Stimulated activated CD4-positive, alpha-beta T cell treated with anti-CD3 and anti-CD28 coated beads, Interleukin-2, amount 100 ng/mL, for 24 hours (primary cell): ENCODE results near the gene OR4M1.
"Not testable (repeated sequence)": the region's sequence is repeated elsewhere in the genome, so short reads cannot be mapped to it uniquely, and the experiment has no call there.

Experiments
- DNase-seq, 2 donors: peaks; one replicate each; pipeline ENCODE4 v3.0.0-alpha.2; 2020

OR4M1 gene

GRCh38 chr14:19773204-19773603, at the start of gene OR4M1:
Gene OR4M1, plus strand, starts transcription at chr14:19773504. Its CDS starts 6,819 bp downstream, at chr14:19780323.
- not testable (repeated sequence) for DNase-seq

DNA sequence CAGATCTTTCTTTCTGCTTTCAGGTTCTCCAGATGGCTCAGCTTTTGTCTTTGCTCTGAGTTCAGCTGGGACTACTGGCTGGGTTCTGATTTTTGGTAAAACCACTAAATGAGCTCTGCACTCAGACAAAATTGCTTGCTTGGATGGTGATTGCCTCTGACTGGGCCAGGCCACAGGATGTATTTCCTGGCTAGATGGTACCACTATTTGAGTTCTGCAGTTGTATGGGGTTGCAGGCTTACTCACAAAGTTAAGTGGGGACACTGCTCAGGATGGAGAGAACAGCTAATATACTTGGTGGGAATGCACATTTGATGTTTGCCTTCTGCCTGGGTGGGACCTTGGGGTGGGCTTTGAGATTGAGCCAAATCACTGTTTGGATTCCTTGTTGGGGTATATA, 43.9 kb upstream of the OR4M1 start:
- DNase-seq, result no peak

- no peak for DNase-seq
These were observed 43.5 kb upstream of the OR4M1 start for GRCh38 chr14:19729763-19730162.

GRCh38 chr14:19733893-19734292, 39.4 kb upstream of the OR4M1 start:
- DNase-seq, result not testable (repeated sequence)

GRCh38 chr14:19743256-19743655, 30.0 kb upstream of the OR4M1 start, which contains the start of gene OR4Q3:
Gene OR4Q3, plus strand, starts transcription at chr14:19743571.
- no peak for DNase-seq

- not testable (repeated sequence) for DNase-seq
These were observed 21.0 kb upstream of the OR4M1 start for GRCh38 chr14:19752316-19752715.

- DNase-seq, result no peak
These were observed 19.1 kb upstream of the OR4M1 start for GRCh38 chr14:19754172-19754571.

DNA sequence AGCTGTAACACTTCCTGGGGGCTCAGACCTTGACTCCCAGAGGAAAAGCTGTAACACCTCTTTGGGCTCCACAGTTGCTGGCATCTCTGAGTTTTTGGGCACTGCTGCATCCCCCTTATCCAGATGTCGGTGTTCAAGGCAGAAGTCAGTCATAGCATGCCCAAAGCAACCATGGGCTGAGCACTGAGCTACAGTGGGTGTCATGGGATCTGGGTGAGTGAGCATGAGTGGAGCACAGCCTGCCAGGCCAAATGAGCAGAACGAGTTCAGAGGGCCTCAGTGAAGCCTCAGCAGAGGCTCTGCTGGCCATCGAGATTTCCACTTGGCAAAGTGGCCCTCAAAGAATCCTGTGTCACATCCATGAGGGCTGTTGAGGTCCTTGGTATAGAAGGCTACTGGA, 1.8 kb upstream of the OR4M1 start:
- DNase-seq, result not testable (repeated sequence)

- no peak for DNase-seq
These were observed 1.3 kb upstream of the OR4M1 start for GRCh38 chr14:19771895-19772430.

DNA sequence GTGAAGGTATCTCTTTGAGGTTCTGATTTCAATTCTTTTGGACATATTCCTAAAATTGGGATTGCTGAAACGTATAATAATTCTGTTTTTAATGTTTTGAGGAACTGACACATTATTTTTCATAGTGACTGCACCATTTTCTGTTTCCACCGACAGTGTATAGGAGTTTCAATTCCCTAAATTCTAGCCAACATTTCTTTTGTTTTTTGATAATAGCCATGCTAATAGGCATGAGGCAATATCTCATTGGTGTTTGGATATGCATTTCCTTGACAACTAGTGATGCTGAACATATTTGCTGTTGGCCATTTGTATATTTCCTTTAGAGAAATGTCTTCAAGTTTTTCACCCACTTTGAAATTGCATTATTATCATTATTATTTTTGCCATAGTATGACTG, 850 bp upstream of the OR4M1 start:
- DNase-seq, result not testable (repeated sequence)

- no peak for DNase-seq
These were observed 2.3 kb downstream of the OR4M1 start for GRCh38 chr14:19775587-19775986.

DNA sequence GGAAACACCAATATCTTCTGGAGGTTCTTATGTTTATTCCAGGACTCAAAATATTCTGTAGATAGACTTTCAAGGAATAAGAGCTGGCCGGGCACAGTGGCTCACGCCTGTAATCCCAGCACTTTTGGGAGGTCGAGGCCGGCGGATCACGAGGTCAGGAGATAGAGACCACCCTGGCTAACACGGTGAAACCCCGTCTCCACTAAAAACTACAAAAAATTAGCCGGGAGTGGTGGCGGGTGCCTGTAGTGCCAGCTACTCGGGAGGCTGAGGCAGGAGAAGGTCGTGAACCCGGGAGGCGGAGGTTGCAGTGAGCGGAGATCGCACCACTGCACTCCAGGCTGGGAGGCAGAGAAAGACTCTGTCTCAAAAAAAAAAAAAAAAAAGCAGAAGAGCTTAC, 12.5 kb downstream of the OR4M1 start:
- DNase-seq, result not testable (repeated sequence)

GRCh38 chr14:19787318-19787717, 14.0 kb downstream of the OR4M1 start:
- not testable (repeated sequence) for DNase-seq

DNA sequence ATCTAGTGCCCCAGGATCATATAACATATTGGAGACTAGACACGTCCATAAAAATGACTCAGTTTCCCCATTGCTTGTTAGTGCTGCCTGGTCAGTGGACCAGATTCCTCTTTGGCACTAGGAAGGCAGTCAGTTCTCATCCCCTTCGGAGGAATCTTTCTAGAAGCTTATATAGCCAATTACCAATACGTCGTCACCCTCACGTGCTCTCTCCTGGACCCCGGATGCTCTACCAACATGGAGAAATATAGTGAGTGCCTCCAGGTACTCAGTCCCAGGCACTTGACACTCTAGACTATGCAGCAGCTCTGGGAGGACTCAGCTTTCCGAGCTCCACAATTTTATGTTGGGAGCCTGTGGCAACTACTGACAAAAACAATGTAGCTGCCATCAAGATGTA, 14.8 kb downstream of the OR4M1 start:
- not testable (repeated sequence) for DNase-seq

- not testable (repeated sequence) for DNase-seq
These were observed 23.3 kb downstream of the OR4M1 start for GRCh38 chr14:19796520-19797108.

DNA sequence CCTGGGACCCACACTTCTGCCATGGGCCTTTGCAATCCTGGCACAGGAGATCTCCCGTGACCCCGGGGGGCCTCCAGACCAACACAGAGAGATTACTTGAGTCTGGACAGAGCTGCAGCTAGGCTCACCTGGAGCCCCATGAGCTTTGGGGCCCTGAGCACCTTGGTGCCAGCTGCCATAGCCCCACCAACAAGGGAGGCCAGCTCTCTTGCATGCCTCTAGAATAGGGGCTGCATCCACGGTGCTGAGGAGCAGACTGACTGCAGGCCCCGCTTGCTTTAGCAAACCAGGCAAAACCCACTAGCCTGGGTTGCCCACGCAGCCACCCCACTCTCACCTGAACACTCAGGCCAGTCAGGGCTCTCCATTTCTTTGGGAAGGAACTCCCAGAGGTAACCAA, 26.6 kb downstream of the OR4M1 start:
- no peak for DNase-seq

DNA sequence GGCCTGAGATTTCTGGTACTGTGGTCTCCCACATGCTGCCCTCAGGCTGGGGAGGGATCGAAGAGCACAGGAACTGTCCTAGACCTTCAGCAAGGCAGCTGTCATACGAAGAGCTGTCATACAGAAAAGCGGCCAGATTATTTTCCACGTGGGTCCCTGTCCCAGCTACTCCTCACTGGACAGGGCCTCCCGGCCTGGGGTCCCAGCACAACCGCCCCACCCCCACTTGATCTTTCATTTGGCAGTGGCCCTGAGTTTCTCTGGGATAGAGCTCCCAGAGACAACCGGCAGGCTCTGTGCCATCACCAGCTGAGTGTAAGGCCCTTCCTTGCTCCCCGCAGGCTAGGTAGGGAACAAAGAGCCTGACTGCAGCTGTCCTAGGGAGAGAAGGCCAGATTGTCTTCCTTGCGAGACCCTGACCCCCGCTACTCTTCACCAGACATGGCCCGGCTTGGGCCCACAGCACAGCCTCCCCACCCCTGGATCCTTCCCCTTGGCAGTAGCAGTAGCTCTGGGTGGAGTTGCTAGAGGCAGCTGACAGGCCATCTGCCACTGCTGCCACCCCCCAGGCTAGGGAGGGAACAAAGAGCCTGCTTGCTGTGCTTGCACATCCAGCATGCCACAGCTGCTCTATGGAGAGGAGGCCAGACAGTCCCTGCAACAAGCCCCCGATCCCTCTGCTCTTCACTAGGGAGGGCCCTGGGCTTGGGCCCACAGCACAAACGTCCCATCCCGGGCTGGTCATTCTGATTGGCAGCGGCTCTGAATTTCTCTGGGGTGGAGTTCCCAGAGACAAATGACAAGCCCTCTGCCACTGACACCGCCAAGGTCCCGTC, 27.2 kb downstream of the OR4M1 start:
- no peak for DNase-seq

DNA sequence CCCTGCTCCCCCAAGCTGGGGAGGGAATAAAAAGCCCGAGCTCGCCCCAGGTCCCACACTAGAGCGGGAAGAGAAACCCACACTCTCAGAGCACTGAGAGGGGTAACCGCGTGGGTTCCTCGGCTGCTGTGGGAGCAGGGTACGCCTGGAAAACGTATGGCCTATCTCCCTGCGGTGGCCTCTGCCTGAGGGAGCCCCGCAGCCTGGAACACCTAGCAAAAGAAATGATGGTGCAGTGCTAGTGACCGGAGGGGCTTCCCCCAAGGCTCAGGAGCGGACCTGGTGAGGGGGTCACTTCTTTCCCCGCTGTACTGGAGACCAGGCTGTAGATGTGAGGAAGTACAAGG, 27.8 kb downstream of the OR4M1 start:
- DNase-seq, result no peak

DNA sequence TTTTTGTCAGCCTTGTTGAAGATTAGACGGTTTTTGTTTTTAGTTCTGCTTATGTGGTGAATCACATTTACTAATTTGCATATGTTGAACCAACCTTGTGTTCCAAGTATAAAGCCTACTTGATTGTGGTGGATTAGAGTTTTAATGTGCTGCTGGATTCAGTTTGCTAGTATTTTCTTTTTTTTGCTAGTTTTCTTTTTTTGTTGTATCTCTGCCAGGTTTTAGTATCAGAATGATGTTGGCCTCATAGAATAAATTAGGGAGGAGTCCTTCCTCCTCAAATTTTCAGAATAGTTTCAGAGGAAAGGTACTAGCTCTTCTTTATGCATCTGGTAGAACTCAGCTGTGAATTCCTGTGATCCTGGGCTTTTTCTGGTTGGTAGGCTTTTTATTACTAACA, 30.2 kb downstream of the OR4M1 start, which contains the start of gene OR4N2:
Gene OR4N2, plus strand, starts transcription at position 301 of the 400 bp plus-strand sequence. CDS start 23,679 bp downstream, outside the sequence.
- DNase-seq, result not testable (repeated sequence)

- not testable (repeated sequence) for DNase-seq
These were observed 40.0 kb downstream of the OR4M1 start for GRCh38 chr14:19813171-19813920.

GRCh38 chr14:19819879-19820278, 46.6 kb downstream of the OR4M1 start:
- not testable (repeated sequence) for DNase-seq

DNA sequence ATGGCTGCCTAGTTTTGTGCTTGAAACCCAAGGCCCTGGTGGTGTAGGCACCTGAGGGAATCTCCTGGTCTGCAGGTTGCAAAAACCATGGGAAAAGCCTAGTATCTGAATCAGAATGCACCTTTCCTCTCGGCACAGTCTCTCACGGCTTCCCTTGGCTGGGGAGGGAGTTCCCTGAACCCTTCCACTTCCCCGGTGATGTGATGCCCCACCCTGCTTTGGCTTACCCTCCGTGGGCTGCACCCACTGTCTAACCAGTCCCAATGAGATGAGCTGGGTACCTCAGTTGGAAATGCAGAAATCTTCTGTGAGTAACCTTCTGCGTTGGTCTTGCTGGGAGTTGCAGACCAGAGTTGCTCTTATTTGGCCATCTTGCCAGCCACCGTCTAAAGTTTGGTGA, 47.7 kb downstream of the OR4M1 start:
- DNase-seq, result not testable (repeated sequence)

GRCh38 chr14:19823178-19823577, 49.9 kb downstream of the OR4M1 start:
- no peak for DNase-seq
